ENCODE measurements around the gene MMD. TPM values are rescaled to one million over a fixed set of nuclear protein-coding genes. Genes with fewer than 3 reads are reported as not detected.

Gene MMD
- polyA plus RNA-seq, 3 donors, result 3.4 to 7.0 (median 4.6) TPM

GRCh38 chr17:55463600-55463999 lies 42.0 kb upstream of the MMD start:
- no peaks in the 10 kb centered on the region for H3K36me3 Mint-ChIP-seq
- H3K9me3 ChIP-seq (replicated peaks in 1 of 2; ENCODE audit: control insufficient read depth in 1 of 2, insufficient read depth in 1 of 2, low read length in 2 of 2), result no peaks in the 10 kb centered on the region
- peaks cover 0 to 3% (median 1%) of the 10 kb centered on the region in 7 donors for H3K9me3 Mint-ChIP-seq
- H3K27me3 ChIP-seq (ENCODE audit: control insufficient read depth in 2 of 2, insufficient read depth in 2 of 2, low read length in 2 of 2), result no peaks in the 10 kb centered on the region
- peaks cover 2% of the 10 kb centered on the region for H3K4me1 Mint-ChIP-seq
- no peak overlapping the region for H3K4me3 ChIP-seq (replicated peaks in 1 of 3; ENCODE audit: low read depth in 2 of 3, low read length in 3 of 3)
- no peaks in the 10 kb centered on the region for H3K4me1 ChIP-seq (ENCODE audit: control insufficient read depth in 1 of 2, insufficient read depth in 2 of 2, low read length in 2 of 2)
- peaks cover 5 to 15% (median 12%) of the 10 kb centered on the region in 3 donors for H3K27me3 Mint-ChIP-seq (ENCODE audit: low read depth in 3 of 3)
- no peak overlapping the region for H3K9ac ChIP-seq (ENCODE audit: insufficient read depth, low read length, poor library complexity, severe bottlenecking)
- no peak overlapping the region for H3K4me2 ChIP-seq (replicated peaks; ENCODE audit: extremely low read depth, low read length, poor library complexity, severe bottlenecking)
- intact Hi-C loops (cut with micrococcal nuclease), result no loop called here
- no peaks in the 10 kb centered on the region for H4K20me1 ChIP-seq (ENCODE audit: insufficient read depth, low read length)
- H3K79me2 ChIP-seq (ENCODE audit: insufficient read depth, low read length), result no peaks in the 10 kb centered on the region
- 0% methylated on average over 1 of the region's 2 CpGs for WGBS (ENCODE audit: insufficient coverage)
- no peak for TF ChIP-seq CTCF (IDR thresholded peaks at IDR 0.05)
- H3K27ac Mint-ChIP-seq, result no peak overlapping the region
- H2AFZ ChIP-seq (ENCODE audit: insufficient read depth, low read depth, low read length, poor library complexity, severe bottlenecking), result no peak overlapping the region
- no peaks in the 10 kb centered on the region for H3K36me3 ChIP-seq (replicated peaks in 1 of 2; ENCODE audit: control insufficient read depth in 1 of 2, insufficient read depth in 2 of 2, low read length in 2 of 2)
- DNase-seq, result no peak
- H3K4me3 Mint-ChIP-seq, result no peak overlapping the region
- no peak overlapping the region for H3K27ac ChIP-seq (ENCODE audit: low read depth in 1 of 2, low read length in 2 of 2)

GRCh38 chr17:55462711-55463110 lies 41.1 kb upstream of the MMD start:
- Histone ChIP-seq H3K4me2 (replicated peaks; ENCODE audit: extremely low read depth, low read length, poor library complexity, severe bottlenecking) (no peak overlapping the region), H3K9me3 (replicated peaks in 1 of 2; ENCODE audit: control insufficient read depth in 1 of 2, insufficient read depth in 1 of 2, low read length in 2 of 2) (no peaks in the 10 kb centered on the region), H3K4me1 (ENCODE audit: control insufficient read depth in 1 of 2, insufficient read depth in 2 of 2, low read length in 2 of 2) (no peaks in the 10 kb centered on the region), H3K27ac (ENCODE audit: low read depth in 1 of 2, low read length in 2 of 2) (no peak overlapping the region), H3K79me2 (ENCODE audit: insufficient read depth, low read length) (no peaks in the 10 kb centered on the region), H2AFZ (ENCODE audit: insufficient read depth, low read depth, low read length, poor library complexity, severe bottlenecking) (no peak overlapping the region), H3K9ac (ENCODE audit: insufficient read depth, low read length, poor library complexity, severe bottlenecking) (no peak overlapping the region), H3K27me3 (ENCODE audit: control insufficient read depth in 2 of 2, insufficient read depth in 2 of 2, low read length in 2 of 2) (no peaks in the 10 kb centered on the region), H3K36me3 (replicated peaks in 1 of 2; ENCODE audit: control insufficient read depth in 1 of 2, insufficient read depth in 2 of 2, low read length in 2 of 2) (no peaks in the 10 kb centered on the region), H4K20me1 (ENCODE audit: insufficient read depth, low read length) (no peaks in the 10 kb centered on the region), H3K4me3 (replicated peaks in 1 of 3; ENCODE audit: low read depth in 2 of 3, low read length in 3 of 3) (no peak overlapping the region)
- Mint-ChIP-seq H3K27me3 (ENCODE audit: low read depth in 3 of 3) (peaks cover 4 to 14% (median 12%) of the 10 kb centered on the region in 3 donors), H3K27ac (no peak overlapping the region), H3K4me1 (peaks cover 7% of the 10 kb centered on the region), H3K9me3 (peaks cover 0 to 4% (median 3%) of the 10 kb centered on the region in 7 donors), H3K4me3 (no peak overlapping the region), H3K36me3 (no peaks in the 10 kb centered on the region)
- no peak for TF ChIP-seq CTCF (IDR thresholded peaks at IDR 0.05)
- no peak for DNase-seq
- intact Hi-C loops (cut with micrococcal nuclease), result no loop called here

All from CD14-positive monocyte (primary cell).